Gastroesophageal sphincter (tissue), 4 donors: ENCODE measurements around the gene MATK. TPM values are rescaled to one million over a fixed set of nuclear protein-coding genes. Genes with fewer than 3 reads are reported as not detected.

Experiments used
- ATAC-seq: fragments of 150-250 bp; one replicate; pipeline ENCODE4 v1.9.1; 2016; ENCODE audit warnings: mild to moderate bottlenecking, moderate library complexity
- H3K27ac ChIP-seq, 4 donors: fragments of 200-600 bp; sonication (generic) in 3 of 4; 1 replicate in 3 of 4; 2 replicates in 1 of 4; pipeline ENCODE4 v1.5.1; 2016 to 2019
- H3K27me3 ChIP-seq: fragments of 200-600 bp; sonication (generic); one replicate; pipeline ENCODE4 v1.5.1; 2019
- H3K36me3 ChIP-seq, 2 donors: fragments of 200-600 bp; sonication (generic); one replicate each; pipeline ENCODE4 v1.5.1; 2019; ENCODE audit warnings: control low read depth in 1 of 2
- H3K4me1 ChIP-seq, 3 donors: fragments of 200-600 bp; sonication (generic); 1 replicate in 2 of 3; 2 replicates in 1 of 3; pipeline ENCODE4 v1.5.1; 2016 to 2019; ENCODE audit warnings: control low read depth in 2 of 3
- H3K4me3 ChIP-seq, 2 donors: fragments of 200-600 bp; sonication (generic); one replicate each; pipeline ENCODE4 v1.5.1; 2019; ENCODE audit warnings: mild to moderate bottlenecking in 1 of 2, moderate library complexity in 1 of 2
- H3K9me3 ChIP-seq, 3 donors: fragments of 200-600 bp; sonication (generic); one replicate each; pipeline ENCODE4 v1.5.1; 2017 to 2019; ENCODE audit warnings: control low read depth in 2 of 3
- EP300 ChIP-seq: sonication (generic); formaldehyde crosslinking; IDR thresholded peaks from one replicate; pipeline ENCODE4 v1.6.1; 2017; ENCODE audit warnings: antibody characterized with exemption, mild to moderate bottlenecking
- POLR2A ChIP-seq, 2 donors: fragments of 450-650 bp; IDR thresholded peaks; one replicate each; pipeline ENCODE4 v1.6.1; 2017; ENCODE audit warnings: antibody characterized with exemption in 2 of 2, mild to moderate bottlenecking in 2 of 2, moderate library complexity in 1 of 2
- POLR2AphosphoS5 ChIP-seq: sonication (generic); formaldehyde crosslinking; IDR thresholded peaks from one replicate; pipeline ENCODE4 v1.6.1; 2017; ENCODE audit warnings: antibody characterized with exemption
- WGBS, 2 donors: methylation state at CpG; one replicate each; pipeline ENCODE4 v1.1.5; 2018; ENCODE audit warnings: low coverage in 1 of 2; 5-methylcytosine and 5-hydroxymethylcytosine counted together
- total RNA-seq, 4 donors: library from RNA; depleted of rRNA; stranded (reverse); fragments of >200 nt; gene quantifications; one replicate each; pipeline ENCODE4 v1.1.0, GENCODE V29; 2016
- TF ChIP-seq, protein P1 (sequence below), 4 experiments: fragments of 200-600 bp in 2 of 4; fragments of 450-650 bp in 2 of 4; sonication (generic) in 1 of 4; IDR thresholded peaks; one replicate each; pipeline ENCODE4 v1.5.1; 2017 to 2019; ENCODE audit warnings: antibody characterized with exemption in 4 of 4, mild to moderate bottlenecking in 2 of 4, moderate library complexity in 2 of 4

MATK gene
- total RNA-seq, 4 donors from 2014 or later, result 0.47 to 5.0 (median 1.7) TPM

DNA sequence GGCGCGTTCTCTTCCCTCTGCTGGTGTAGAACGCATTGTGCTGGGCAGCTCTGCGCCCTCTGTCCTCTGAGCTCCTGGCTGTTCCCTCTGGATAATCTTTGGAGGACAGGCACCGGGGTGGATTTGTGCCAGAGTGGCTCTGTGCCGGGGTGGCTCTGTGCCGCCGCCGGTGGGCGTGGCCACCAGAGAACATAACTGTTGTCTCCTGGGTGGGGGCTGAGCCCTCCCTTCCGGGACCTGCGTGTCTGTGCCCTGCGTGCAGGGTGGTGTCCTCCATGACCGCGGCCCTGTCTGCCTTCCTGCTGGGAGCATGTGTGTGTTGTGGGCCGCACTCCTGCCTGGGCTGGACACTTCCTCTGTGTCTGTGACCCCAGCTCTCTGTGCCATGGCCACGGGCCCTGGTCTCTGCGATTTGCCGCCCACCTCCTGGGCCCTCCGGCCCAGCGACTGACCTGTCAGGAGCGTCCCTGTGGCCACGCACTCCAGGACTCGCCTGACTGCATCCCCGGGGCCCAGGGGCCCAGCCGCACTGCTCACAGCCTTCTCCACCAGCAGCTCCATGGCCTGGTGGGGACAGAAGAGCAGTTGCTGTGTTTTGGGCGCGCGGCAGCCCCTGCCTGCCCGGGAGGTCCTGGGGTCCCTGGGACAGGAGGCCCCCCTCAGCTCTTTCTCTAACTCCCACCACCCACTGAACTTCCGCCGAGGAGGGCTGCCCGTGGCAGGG lies 22.4 kb upstream of the MATK start:
- WGBS, 2 donors, result 80 to 90% methylated on average over 1 to 3 of the region's 33 CpGs
- peak; percentile 33 for ATAC-seq
- TF ChIP-seq POLR2AphosphoS5 (no peak), EP300 (no peak), POLR2A (IDR thresholded peaks at IDR 0.05) (no peak)
- TF ChIP-seq, protein P1, sequence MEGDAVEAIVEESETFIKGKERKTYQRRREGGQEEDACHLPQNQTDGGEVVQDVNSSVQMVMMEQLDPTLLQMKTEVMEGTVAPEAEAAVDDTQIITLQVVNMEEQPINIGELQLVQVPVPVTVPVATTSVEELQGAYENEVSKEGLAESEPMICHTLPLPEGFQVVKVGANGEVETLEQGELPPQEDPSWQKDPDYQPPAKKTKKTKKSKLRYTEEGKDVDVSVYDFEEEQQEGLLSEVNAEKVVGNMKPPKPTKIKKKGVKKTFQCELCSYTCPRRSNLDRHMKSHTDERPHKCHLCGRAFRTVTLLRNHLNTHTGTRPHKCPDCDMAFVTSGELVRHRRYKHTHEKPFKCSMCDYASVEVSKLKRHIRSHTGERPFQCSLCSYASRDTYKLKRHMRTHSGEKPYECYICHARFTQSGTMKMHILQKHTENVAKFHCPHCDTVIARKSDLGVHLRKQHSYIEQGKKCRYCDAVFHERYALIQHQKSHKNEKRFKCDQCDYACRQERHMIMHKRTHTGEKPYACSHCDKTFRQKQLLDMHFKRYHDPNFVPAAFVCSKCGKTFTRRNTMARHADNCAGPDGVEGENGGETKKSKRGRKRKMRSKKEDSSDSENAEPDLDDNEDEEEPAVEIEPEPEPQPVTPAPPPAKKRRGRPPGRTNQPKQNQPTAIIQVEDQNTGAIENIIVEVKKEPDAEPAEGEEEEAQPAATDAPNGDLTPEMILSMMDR (IDR thresholded peaks at IDR 0.05), result no peak
- H3K27me3 ChIP-seq, result peaks cover 41% of the 10 kb centered on the region
- no peak overlapping the region for H3K4me3 ChIP-seq
- no peaks in the 10 kb centered on the region for H3K9me3 ChIP-seq
- H3K4me1 ChIP-seq, result no peaks in the 10 kb centered on the region
- no peaks in the 10 kb centered on the region for H3K36me3 ChIP-seq
- H3K27ac ChIP-seq, result no peak overlapping the region

DNA sequence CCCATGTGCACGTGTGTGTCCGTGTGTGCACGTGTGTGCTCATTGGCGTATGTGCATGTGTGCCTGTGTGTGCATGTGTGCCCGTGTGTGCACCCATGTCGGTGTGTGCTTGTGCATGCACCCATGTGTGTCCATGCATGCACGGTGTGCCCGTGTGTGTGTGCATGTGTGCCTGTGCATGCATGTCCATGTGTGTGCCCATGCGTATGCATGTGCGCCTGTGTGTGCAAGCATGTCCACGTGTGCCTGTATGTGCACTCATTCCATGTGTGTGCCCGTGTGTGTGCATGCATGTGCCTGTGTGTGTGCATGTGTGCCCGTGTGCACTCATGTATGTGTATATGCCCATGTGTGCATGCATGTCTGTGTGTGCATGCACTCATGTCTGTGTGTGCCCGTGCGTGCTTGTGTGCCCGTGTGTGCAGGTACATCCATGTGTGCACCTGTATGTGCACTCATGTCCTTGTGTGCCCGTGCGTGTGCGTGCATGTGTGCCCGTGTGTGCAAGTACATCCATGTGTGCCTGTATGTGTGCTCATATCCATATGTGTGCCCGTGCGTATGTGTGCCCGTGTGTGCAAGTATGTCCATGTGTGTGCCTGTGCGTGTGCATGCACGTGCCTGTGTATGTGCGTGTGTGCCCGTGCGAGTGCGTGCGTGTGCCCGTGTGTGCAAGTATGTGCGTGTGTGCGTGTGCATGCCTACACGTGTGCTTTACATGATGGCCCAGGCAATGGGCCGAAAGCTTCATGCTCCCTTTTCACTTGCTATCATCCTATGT lies 21.6 kb upstream of the MATK start:
- no peaks in the 10 kb centered on the region for H3K9me3 ChIP-seq
- no peaks in the 10 kb centered on the region for H3K36me3 ChIP-seq
- WGBS, 2 donors, result 98% methylated on average over 9 of the region's 35 CpGs; no CpG with 5 or more reads in 1 of the 2 donors
- ATAC-seq, result no peak
- H3K27ac ChIP-seq, result no peak overlapping the region
- H3K4me3 ChIP-seq, result no peak overlapping the region
- H3K27me3 ChIP-seq, result peaks cover 46% of the 10 kb centered on the region
- H3K4me1 ChIP-seq, result no peaks in the 10 kb centered on the region
- no peak for TF ChIP-seq POLR2A (IDR thresholded peaks at IDR 0.05)
- TF ChIP-seq, protein P1 (IDR thresholded peaks at IDR 0.05), result no peak
- TF ChIP-seq POLR2AphosphoS5, result no peak
- TF ChIP-seq EP300, result no peak

DNA sequence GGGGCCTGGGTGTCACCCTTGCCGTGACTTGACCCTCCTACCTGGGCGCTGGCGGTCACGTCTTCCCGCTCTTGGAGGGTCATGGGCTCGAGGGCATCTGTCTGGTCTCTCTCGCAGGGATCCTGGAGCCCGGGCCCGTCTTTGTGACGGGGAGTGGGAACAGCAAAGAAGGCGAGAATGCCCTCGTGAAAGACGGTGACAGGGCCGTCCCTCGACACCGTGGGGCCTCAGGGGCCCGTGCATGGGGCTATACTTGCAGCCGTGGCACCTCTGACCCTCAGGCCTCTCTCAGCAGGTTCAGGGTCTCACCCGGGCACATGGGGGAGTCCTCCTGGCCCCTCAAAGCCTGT lies 20.9 kb upstream of the MATK start:
- no CpG with 5 or more reads among the region's 19 CpGs for WGBS, 2 donors
- H3K4me3 ChIP-seq, result no peak overlapping the region

DNA sequence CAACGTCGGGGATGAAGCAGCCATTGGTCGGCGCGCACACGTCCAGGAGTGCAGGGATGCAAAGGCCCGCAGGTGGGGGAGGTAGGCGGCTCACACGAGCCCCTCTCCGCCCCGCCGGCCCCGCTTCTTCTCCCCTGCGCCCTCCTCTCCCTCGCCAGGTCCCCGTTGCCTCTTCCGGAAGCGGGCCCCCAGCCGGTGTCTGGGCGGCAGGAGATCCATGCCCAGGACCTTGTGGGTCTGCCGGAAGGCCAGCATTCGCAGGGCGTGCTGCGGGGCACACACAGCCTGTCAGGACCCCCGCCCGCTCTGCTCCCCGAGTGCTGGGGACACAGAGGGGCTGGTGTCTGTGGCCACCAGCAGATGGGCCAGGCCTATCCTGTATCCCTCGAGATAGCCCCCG lies 19.7 kb upstream of the MATK start:
- no peaks in the 10 kb centered on the region for H3K9me3 ChIP-seq
- peaks cover 0 to 12% (median 4%) of the 10 kb centered on the region in 3 donors for H3K4me1 ChIP-seq
- TF ChIP-seq POLR2A (IDR thresholded peaks at IDR 0.05) (no peak), EP300 (no peak), POLR2AphosphoS5 (no peak)
- TF ChIP-seq, protein P1 (IDR thresholded peaks at IDR 0.05), result no peak
- 73 to 100% methylated on average over 2 to 8 of the region's 29 CpGs for WGBS, 2 donors
- no peak for ATAC-seq
- no peak overlapping the region for H3K27ac ChIP-seq
- no peak overlapping the region for H3K4me3 ChIP-seq
- H3K27me3 ChIP-seq, result peaks cover 48% of the 10 kb centered on the region
- H3K36me3 ChIP-seq, result no peaks in the 10 kb centered on the region

More for the DNA sequence above, 20.9 kb upstream of the MATK start:
- Histone ChIP-seq H3K27ac (no peak overlapping the region), H3K27me3 (peaks cover 47% of the 10 kb centered on the region), H3K4me1 (no peaks in the 10 kb centered on the region), H3K9me3 (no peaks in the 10 kb centered on the region), H3K36me3 (no peaks in the 10 kb centered on the region)
- ATAC-seq, result no peak
- no peak for TF ChIP-seq EP300
- TF ChIP-seq, protein P1 (IDR thresholded peaks at IDR 0.05), result no peak
- no peak for TF ChIP-seq POLR2AphosphoS5
- no peak for TF ChIP-seq POLR2A (IDR thresholded peaks at IDR 0.05)
